NCI-H748 (cell line): ENCODE measurements around the gene CDC42BPG.

ENCODE experiments used
- DNase-seq: peaks from one replicate; lab custom pipeline; 2025; ENCODE audit not compliant: unreplicated experiment; lab: John Stamatoyannopoulos, UW

The CDC42BPG gene

GRCh38 chr11:64880240-64881001, 36.0 kb upstream of the CDC42BPG start:
- no peak for DNase-seq

DNA sequence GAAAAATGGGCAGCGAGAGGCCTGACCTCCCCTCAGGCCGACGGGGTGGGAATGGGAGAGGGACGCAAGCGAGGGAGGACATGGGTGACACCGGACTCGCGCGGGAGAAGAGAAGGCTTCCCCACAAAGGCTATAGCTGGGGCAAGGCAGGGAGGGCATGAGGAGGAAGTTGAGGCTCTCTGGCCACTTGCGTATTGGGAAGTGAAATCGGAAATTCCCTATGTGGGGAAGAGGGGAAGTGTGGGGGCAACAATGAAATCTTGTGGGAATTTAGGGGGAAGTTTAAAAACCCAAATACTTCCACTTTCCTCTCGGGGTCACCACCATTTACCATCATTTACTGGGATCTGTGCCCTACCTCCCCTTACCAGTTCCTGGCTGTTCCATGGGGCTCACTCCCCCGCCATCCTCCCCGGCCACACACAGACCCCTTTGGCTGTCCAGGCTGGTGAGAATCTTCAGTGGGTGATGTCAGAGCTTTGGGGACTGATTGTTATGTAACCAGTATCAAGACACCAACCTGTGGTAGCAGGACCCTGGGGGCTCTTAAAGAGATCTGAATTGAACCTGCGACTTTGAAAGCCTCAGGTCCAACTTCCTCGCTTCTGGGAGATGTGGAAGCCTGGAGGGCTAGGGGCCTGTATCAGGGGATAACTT, 34.9 kb upstream of the CDC42BPG start:
- DNase-seq = no peak

DNA sequence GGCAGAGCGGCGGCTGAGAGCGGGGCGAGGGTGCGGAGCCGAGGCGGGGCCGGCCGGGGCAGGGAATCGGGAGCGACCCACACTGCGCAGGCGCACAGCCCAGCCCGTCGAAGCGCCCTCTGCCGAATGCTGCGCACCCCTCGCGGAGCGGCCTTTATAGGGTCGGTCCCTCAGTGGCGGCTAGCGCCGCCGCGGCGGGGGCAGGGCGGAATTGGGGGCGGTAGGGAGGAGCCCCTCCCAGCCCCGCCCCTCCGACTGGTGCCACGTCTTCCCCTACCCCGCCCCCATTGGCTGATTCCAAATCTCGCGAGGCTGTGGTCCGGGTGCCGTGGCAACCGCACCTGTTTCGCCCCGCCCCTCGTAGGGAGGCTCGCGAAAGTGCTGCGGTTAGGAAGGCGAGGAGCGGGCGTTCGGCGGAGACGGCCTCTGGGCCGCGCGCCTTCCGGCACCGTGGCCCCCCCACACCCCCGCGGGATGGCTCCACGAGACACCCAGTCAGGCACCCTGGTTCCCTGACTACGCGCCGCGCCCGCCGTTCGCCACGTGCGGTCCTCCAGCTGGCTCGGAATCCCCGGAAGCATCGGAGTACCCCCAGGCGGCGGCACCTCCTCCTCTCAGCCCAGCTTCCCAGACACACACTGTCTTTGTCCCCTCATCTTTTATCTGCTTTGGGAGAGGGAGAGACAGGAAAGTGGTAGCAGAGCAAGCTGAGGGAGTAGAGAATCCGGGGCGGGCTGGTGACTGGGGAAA, 34.2 kb upstream of the CDC42BPG start, which contains the start of gene EHD1:
Gene EHD1 (minus strand): TSS at position 128 of the 750 bp plus-strand sequence. CDS start 157 bp downstream, outside the sequence.
- DNase-seq = peak; percentile 98

DNA sequence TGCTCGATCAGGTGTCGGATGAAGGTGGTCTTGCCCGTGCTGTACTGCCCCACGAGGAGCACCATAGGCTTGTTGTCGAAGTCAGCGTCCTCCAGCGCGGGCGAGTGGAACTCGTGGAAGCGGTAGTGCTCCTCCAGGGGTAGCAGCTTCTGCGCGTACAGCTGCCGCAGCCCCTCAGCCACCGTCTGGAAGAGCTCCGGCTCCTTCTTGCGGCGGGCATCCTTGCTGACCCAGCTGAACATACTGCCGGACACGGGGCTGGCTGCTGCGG, 33.7 kb upstream of the CDC42BPG start:
- peak; percentile 77 for DNase-seq

- DNase-seq = peak; percentile 68
These were observed 33.2 kb upstream of the CDC42BPG start for GRCh38 chr11:64877390-64878222.

DNA sequence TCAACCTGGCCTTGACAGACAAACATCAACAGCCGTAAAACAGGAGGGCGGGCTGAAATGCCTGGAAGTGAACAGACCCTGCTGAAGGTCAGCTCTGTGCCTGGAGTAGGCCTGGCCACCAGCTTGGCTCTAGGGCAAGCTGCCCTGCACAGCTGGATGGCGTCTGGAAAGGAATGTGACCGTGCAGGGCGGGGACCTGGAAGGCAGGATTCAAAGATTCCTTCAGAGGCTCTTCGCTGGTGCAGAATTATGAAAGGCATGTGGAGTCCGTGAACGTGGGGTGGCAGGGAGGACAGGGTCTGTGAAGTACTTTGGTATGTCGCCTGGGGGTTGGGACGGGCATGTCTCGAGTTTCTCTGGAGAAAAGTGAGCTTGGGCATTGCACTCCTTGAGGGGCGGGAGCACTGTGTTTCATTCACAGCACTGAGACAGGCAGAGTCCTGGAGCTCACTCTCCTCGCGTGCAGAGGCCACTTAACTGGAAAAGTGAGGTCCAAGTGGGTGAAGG, 32.4 kb upstream of the CDC42BPG start:
- no peak for DNase-seq

DNA sequence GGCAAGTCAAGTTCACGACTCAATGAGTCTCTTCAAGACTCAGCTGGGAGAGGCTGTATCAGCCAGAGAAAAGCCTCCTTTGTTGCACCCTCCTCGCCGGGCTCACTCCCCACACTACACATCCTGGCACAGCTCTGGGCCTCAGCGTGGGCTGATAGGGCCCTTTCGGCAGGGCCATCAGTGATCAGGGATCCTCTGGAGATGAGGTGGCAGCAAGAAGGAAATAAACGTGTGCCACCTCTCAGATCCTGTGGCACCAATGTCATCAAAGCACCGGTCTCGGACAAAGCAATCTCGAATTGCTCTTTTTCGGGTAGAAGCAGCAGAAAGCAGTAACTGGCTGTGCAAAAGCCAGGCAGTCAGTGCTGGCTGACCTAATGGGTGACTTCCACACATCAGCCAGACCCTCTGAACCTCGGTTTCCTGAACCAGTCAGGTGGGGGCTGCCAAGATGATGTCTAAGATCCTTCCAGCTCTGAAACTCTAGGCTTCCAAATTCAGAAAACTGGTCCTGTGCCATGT, 31.8 kb upstream of the CDC42BPG start:
- DNase-seq = no peak

DNA sequence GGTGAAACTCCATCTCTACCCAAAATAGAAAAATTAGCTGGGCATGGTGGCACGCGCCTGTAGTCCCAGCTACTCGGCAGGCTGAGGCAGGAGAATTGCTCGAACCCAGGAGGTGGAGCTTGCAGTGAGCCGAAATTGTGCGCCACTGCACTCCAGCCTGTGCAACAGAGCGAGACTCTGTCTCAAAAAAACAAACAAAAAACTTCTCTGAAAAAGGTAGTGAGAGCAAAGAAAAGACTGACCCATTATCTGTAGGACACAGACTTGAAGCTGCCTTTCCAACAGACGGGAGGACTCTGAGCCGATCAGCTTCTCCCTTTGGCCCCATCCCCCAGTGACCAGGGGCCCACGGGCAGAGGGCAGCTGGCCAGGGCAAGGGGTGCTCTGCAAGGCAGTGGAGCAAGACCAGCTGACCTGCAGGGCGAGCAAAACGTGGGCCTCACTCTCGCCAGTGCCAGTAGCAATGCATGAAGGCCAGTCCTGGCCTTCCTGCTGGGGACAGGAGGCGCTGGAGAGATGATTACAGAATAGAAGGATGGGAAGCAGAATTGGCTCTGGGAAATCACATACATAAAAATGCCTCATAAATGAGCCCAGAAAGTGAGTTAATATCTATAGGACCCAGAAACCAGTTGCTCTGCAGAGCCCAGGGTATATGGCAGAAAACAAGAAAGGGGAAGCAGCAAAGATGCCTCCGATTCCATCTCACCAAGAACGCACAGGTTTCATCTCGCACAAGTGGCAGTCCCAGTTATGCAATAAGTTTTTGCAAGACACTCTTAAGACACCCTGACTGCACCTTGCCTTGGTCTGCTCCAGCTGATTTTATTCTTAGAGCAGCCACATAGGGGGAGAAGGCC, 31.1 kb upstream of the CDC42BPG start:
- no peak for DNase-seq

DNA sequence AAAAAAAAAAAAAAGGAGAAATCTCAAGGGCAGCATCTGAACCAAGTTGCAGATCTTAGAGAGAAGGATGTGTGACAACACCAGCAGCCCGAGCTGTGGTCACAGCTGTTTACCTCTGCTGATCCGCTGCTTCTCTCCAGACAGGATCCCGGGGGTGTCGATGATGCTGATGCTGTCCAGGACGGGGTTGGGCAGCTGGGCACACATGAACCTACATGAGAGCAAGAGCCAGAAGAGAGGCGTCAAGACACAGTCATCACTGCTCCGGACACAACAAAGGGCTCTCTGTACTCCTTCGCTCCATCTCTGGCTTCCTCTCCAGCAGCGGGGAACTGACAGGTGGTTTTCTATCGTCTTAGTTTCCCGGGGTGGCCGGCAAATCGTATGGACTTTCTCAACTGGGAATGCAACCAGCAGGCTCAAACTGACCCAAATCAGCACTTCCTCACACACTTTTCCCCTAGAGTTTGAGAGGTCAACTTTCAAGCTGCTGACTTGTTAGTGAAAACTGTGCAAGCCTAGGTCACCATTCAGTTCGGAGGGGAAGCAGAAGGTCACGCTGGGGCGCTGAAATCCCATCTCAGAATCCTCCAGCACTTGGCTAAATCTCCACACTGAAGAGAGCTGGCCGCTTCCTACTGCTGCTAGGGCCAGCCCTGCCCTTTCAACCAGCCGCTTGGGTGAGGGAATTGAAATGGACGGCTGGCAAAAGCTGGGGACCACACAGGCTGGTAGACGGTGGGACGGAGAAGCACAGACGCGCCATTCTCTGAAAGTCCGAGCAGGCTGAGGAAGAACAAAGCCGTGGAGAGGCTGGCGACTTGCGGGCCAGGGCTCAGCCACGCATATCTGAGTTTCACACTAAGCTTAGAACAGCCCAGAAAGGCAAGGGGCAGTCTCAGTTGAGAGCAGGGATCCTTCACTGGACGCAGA, 30.1 kb upstream of the CDC42BPG start:
- DNase-seq = no peak

DNA sequence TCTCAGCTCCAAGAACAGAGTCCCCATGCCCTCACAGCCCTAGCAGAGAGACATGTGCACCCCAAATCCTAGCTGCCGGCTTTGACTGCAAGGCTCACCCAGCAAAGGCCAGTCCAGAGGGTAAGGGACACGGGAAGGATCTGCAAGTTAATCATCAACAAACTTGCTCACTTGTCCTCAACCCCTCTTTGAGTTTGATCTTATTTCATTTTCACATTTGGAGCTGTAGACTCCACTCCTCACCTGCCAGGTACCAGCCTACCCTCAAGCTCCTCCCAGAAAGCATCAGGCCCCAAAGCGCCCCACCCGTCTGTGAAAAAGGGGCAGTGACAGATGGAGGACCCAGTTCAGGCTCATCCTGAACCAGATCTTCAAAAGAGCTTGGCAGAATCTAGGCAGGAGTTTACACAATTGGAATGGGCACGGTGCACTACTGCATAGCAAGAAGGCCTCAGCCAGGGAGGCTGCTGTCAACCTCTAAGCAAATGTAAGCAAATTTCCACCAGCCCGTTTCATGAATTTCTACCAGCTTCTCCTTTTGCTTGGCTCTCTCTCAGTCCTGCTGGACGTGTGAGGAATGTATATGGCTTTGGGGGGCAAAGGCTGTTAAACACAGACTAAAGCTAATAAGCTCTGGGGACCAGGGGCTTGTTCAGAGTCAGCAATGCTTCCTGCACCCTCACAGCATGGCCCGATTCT, 28.5 kb upstream of the CDC42BPG start:
- DNase-seq = no peak

- DNase-seq = no peak
These were observed 27.0 kb upstream of the CDC42BPG start for GRCh38 chr11:64871492-64871891.

DNA sequence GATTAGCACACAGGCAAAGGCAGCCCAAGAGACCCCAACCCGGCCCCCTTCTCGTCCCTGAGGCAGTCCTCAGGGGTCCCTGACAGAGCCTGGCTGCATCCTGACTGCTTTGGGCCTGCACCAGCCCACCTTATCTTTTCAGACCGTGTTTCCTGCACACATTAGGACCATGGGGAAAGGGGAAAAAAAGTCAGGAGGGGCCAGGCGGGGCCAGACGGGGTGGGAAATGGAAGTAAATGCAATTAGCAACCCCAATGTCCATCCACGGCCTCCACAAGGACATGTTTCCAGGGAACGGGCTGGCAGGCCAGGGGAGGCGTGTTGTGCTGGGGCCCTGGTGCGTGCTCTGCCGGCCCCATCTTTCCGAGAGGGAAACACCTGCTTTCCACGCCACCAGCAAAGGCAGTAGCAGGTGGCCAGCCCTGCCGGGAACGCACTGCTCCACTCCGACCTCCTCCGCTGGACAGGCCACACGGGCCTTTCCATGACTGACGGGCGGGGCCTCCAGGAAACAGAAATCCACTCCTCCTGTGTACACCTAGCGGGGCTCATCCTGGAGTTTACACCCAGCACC, 26.5 kb upstream of the CDC42BPG start:
- no peak for DNase-seq

DNA sequence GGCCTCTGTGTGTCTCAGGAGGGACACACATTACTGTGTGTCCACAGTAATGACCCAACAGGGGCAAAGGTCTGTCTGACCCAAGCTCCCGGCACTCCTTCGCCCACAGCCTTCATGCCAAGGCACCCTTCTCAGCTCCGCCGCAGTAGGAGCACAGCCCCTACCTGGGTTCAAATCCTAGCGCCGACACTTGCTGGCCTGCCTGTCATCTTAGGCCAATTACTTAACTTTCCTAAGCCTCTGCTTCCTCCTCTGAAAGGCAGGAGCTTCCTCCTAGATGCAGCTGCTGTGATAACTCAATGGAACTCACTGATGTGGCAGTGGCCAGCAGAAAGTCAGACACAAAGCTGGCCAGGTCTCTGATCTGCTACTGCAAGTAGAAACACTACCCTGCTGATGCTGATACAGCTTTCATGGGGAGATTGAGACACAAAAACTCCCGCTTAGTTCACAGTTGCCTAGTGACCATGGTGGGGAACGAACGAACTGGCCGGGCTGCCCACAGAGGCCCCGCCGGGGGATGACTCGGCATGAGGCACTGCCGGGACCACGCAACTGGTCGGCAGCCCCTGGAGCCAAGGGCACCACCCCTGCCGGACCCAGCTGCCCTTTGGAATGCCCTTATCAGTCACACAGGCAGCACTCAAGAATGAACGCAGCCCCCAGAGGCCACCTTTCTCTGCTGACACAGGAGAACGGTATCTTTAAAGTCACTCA, 25.9 kb upstream of the CDC42BPG start:
- no peak for DNase-seq

DNA sequence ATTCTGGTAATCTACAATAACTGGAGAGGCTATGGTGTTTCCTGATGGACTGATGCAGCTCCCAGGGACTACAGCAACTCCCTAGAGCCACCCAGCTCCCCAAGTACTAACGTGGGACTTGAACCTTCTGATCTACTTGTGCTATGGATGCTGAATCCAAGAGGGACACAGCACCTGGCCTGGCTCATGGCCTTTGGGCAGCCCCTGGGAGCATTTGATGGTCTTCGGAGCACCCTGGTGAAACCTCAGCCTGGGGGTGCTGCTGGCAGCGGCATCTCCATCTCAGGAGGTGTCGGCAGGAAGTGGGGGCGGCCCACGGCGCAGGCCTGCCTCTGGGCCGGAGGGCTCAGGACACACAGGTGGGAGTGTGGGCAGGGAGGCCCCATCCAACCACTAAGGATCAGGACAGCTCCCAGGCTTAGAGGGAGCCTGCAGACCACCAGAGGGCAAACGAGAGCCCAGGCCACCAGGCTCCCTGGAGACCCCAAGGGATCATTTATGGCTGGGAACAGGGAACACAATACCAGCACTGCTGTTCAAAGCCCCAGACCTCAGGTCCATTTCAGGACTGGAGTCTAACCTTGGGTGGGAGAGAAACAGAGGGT, 25.2 kb upstream of the CDC42BPG start:
- DNase-seq = no peak

- DNase-seq = no peak
These were observed 24.6 kb upstream of the CDC42BPG start for GRCh38 chr11:64868904-64869570.

- DNase-seq = no peak
These were observed 23.5 kb upstream of the CDC42BPG start for GRCh38 chr11:64867748-64868462.
